H1 (cell line): Measurements from ENCODE around the gene C2.

Source experiments
- EGR1 ChIP-seq: IDR thresholded peaks from 2 replicates; pipeline ENCODE4 v1.6.1; 2011; ENCODE audit warnings: low read depth, low read length, borderline replicate concordance
- POLR2AphosphoS5 ChIP-seq: IDR thresholded peaks from 2 replicates; pipeline ENCODE4 v1.6.1; 2011; ENCODE audit warnings: low read depth, low read length
- YY1 ChIP-seq: IDR thresholded peaks from 2 replicates; pipeline ENCODE4 v1.6.1; 2011; ENCODE audit warnings: low read depth, mild to moderate bottlenecking, low read length
- TF ChIP-seq, protein P1 (sequence below), 3 experiments: IDR thresholded peaks; 1 replicate in 2 of 3; 2 replicates in 1 of 3; pipeline versions ENCODE4 v1.5.1 to v1.6.1; 2011; ENCODE audit warnings: low read length in 3 of 3, mild to moderate bottlenecking in 3 of 3, inconsistent platforms in 2 of 3, low read depth in 1 of 3, moderate library complexity in 1 of 3; ENCODE audit not compliant: insufficient read depth in 1 of 3; ENCODE audit errors: control extremely low read depth in 1 of 3

DNA sequence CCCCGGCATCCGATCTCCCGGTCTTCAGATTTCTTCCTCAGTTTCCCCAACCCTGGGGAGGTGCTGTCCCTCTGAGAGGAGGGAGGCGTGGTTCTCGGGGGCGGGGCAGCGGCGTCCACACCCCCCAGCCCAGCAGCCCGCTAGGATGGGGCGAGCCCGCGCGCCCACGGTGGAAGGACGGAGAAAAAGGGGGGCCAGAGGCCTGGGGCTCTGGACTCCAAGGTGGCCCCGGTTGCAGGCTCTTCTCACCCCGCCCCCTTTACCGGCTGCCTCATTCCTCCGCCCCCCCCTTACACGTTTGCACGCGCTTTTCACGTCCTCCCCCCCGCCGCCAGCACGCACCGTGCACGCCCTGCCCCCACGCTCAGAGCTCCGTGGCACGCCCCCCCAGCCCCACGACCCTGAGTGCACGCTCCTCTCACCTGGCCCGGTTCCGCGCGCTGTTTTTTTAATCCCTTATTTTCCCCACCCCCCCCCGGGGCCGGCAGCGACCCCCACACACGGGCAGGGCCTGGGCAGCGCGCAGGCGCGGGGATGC is 26.0 kb upstream of the C2 start:
- TF ChIP-seq, protein P1, sequence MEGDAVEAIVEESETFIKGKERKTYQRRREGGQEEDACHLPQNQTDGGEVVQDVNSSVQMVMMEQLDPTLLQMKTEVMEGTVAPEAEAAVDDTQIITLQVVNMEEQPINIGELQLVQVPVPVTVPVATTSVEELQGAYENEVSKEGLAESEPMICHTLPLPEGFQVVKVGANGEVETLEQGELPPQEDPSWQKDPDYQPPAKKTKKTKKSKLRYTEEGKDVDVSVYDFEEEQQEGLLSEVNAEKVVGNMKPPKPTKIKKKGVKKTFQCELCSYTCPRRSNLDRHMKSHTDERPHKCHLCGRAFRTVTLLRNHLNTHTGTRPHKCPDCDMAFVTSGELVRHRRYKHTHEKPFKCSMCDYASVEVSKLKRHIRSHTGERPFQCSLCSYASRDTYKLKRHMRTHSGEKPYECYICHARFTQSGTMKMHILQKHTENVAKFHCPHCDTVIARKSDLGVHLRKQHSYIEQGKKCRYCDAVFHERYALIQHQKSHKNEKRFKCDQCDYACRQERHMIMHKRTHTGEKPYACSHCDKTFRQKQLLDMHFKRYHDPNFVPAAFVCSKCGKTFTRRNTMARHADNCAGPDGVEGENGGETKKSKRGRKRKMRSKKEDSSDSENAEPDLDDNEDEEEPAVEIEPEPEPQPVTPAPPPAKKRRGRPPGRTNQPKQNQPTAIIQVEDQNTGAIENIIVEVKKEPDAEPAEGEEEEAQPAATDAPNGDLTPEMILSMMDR (IDR thresholded peaks at IDR 0.05; ENCODE audit: control extremely low read depth in 1 of 3, insufficient read depth in 1 of 3, low read depth in 1 of 3, low read length in 3 of 3) = no peak
- TF ChIP-seq POLR2AphosphoS5 = no peak
- no peak for TF ChIP-seq YY1
- no peak for TF ChIP-seq EGR1
